GM19025 (cell line): Measurements from ENCODE around the gene MYO10.
"Not testable (repeated sequence)": the region's sequence is repeated elsewhere in the genome, so short reads cannot be mapped to it uniquely, and the experiment has no call there.

ENCODE experiments used
- ATAC-seq: cut with Tn5 transposase; IDR thresholded peaks from one replicate; pipeline ENCODE4 v1.9.1; 2021; ENCODE audit warnings: mild to moderate bottlenecking, low read depth, moderate library complexity; ENCODE audit not compliant: unreplicated experiment

MYO10 gene

DNA sequence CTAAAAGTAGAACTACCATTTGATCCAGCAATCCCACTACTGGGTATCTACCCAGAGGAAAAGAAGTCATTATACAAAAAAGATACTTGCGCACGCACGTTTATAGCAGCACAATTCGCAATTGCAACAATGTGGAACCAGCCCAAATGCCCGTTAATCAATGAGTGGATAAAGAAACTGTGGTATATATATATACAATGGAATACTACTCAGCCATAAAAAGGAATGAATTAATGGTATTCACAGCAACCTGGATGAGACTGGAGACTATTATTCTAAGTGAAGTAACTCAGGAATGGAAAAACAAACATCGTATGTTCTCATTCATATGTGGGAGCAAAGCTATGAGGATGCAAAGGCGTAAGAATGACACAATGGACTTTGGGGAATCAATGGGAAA is 104.8 kb downstream of the MYO10 start:
- not testable (repeated sequence) for ATAC-seq

DNA sequence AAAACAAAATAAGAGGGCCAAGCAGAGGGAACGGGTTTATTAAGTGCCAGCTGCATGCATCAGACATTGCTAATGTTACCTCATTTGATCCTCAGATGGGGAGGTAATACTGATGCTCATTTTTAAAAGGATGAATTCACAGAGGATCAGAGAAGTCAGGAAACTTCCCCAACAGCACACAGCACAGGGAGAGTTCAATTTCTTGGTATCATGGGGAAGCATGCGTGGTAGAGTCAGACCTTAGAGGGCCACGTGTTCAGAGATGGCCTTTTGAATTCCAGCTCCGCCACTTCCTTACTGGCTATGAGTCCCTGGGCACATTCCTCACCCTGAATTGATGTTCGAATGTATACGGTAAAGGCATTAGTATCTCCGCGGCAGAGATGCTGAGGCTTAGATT is 108.3 kb downstream of the MYO10 start:
- ATAC-seq, result no peak

DNA sequence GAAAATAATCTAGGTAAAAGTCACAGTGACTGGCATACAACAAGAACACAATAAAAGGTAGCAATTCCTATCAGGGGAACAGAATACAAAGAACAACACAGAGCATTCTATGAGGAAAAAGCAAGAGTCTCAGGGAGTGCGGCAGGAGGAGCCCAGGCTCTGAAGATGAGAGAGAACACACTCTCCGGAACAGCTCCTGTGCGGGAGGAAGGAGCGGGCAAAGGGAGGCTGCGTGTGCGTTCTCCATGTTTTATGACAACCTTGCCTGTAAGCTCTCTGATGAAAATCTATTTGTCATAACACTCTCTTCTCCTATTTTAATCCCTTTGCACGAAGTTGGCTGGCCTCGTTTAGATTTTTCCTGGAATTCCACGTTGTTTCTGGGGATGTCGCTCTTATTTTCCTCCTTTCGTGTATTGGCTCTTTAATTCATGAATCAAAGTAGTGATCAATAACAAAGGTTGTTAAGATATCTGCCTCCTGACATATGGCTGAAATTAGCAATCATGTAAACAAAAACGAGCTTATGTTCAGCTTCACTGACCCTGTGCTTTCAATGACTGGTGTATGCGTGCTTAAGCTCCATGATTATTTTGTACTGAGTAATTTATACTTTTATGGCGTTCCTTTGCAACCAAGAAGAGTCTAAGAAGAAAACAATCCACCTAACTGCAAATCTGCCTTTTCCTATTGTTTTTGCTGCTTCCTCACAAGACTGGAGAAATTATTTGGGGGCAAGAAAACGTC is 109.5 kb downstream of the MYO10 start:
- ATAC-seq, result no peak

DNA sequence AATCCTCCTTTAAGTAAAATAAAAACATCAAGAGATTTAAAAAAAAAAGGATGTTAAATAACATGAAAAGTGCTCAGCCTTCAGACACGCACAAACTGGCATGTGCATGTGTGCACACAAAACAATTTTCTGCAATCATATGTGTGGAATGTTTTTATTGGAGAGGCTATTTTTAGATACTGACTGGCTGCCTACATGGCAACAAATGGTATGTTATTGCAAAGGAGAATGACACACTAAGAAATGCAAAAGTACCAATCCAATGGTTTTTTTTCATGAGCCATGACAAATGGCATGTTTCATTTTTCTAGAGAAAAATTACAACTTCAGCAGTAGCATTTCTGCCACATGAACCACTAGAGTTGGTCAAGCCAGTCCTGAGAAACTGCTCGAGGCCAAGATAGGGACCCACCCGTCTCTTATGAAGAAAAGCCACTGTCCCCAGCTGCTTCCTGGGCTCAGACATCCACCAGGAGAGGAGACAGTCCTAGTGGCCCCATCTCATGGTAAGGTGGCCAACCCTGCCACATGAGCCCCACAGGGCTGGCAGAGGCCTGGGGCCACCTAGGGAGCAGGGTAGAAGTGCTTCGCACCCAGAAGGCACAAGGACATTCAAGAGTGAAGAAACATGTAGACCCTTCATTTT is 116.4 kb downstream of the MYO10 start:
- ATAC-seq, result no peak

DNA sequence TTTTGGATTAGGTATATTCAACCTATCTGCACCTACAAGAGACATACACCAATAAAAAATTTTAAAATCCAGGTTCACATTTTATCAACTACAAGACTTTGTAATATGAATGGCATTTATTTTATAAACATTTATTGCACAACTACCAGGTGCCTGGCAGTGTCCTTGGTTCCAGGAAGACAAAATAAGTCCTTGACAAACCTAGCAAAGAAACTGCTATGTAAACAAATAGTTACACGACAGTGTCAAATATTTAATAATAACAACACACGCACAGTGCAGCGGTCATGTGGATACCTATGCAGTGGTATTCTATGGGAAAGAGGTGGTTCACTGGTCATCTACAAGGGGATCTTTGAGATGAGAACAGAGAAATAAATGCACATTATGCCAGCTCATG is 120.7 kb downstream of the MYO10 start:
- no peak for ATAC-seq

DNA sequence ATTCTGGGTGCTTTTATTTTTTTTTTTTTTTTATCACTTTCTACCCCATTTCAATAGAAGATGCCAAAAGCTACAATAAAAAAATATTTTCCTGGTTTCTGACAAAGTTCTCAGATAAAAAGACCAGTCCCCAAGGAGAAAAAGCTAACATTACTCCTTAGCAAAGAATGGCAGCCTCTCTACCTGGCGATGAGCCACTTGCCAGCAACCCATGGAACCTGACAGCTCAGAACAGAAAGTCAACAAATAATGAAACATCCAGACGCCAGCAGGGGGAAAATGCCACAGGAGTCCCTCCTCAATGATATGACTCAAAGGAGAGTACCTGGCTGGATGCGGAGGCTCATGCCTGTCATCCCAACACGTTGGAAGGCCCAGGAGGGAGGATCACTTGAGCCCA is 123.2 kb downstream of the MYO10 start:
- no peak for ATAC-seq

DNA sequence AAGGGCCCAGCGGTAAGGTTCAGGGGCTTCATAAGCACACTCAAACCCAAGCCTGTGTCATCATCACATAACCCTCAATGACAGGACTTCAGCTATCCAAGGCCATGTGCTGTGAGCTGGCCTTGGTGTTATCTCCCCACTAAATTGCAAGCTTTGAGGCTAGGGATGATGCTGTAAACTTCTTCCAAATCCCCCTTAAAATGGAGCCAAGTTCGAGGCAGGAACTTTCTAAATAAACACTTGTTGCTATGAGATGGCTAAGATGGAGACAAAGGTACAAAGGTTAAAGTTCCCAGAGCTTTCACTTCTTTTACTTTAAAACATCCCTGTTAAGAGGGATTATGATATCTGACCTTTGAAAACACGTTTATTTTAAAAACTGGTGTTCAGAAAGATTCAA is 123.6 kb downstream of the MYO10 start:
- ATAC-seq, result no peak

DNA sequence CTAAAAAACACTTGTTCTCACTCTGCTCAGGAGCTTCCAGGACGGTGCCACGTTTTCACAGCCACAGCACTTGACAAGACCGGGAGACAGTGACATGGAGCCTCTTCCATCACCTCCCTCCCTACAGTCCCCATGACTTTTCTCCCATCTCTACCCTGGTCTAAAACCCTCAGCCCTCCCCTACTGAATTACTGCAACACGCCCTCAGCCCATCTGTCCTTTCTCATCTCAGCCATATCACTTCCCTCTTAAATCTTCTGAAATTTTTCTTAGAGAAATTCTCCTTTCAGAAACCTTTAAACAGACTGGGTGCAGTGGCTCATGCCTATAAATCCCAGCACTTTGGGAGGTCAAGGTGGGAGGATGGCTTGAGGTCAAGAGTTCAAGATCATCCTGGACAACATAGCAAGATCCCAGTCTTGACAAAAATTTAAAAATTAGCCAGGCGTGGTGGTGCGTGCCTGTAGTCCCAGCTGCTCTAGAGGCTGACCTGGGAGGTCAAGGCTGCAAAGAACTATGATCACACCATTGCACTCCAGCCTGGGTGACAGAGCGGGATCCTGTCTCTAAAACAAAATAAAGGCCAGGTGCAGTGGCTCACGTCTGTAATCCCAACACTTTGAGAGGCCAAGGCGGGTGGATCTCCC is 125.8 kb downstream of the MYO10 start:
- ATAC-seq, result no peak

DNA sequence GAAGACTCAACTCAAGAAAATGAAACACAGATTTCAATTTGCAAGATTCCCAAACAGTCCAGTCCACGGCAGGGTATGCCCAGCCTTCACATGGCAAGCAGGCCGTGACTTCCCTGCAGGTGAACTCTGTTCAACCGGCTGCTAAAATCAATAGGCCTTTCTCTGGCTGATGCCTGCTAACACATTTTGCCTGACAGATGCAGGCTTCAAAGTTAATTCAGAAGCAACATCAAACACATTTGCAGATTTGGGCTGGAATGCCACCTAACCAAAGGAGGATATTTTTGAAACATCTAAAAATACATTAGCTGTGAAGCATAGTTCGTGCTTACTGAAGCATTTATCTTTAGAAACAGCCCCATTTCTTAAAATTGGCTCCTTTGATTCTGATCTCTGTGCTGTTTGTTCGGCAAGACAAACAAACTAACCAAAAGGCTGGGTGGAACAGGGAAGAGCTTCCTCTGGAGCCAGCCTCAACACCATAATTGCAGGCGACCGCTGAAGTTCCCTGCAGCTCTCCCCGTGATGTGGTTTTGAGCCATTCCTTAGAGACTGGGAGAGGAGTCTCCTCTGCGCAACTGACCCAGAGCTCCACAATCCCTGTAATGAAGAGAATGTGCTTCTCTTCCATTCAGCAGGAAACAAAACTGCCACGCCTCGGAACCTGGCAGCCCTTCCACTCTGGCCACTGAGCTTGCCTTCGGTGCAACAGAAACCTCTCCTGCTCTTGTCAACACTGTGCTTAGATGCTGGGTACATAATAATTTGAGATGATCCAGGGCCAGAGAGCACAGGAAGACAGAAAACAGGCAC is 126.5 kb downstream of the MYO10 start:
- ATAC-seq, result no peak

DNA sequence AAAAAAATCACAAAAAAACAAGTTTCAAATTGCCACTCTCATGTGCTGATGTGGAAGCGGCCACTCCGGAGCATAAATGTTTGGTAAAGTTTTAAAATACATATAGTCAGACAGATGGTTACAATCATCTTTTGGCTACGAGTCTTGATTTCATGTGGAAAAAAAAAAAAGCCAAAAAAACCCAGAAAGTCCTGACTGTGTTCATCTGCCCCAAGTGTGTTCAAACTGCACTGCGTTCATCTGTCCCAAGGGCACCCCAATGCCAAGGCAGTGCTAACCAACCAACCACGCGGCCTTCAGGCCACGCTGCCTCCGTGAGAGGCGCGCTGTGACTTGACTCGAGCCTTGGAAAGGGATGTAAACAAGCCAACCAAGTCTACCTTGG is 127.1 kb downstream of the MYO10 start:
- no peak for ATAC-seq

DNA sequence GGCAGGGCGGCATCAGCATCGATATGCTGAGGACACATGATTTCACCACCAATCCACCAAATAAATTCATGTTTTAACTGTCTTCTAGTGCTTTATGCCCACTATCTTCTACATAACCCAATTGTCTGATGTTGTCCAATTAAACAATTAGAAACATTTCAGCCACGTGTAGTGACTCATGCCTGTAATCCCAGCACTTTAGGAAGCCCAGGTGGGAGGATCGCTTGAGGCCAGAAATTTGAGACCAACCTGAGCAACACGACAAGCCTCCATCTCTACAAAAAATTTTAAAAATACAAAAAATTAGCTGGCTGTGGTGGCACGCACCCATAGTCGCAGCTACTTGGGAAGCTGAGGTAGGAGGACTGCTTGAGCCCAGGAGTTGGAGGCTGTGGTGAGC is 128.1 kb downstream of the MYO10 start:
- ATAC-seq, result no peak

DNA sequence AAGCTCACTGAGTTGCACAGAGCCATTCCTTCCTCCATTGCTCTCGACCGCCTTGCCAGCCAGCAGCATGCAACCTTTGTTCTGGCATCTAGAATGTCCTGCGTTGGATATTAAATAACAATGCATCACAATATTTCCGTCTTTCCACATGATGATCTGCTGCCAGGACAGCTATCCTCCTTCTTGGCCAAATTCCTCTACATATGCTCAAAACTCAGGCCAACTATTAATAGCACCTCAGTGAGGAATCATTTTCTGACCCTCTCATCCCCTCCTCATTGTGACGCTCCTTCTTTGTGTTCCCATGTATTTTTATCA is 128.6 kb downstream of the MYO10 start:
- no peak for ATAC-seq

DNA sequence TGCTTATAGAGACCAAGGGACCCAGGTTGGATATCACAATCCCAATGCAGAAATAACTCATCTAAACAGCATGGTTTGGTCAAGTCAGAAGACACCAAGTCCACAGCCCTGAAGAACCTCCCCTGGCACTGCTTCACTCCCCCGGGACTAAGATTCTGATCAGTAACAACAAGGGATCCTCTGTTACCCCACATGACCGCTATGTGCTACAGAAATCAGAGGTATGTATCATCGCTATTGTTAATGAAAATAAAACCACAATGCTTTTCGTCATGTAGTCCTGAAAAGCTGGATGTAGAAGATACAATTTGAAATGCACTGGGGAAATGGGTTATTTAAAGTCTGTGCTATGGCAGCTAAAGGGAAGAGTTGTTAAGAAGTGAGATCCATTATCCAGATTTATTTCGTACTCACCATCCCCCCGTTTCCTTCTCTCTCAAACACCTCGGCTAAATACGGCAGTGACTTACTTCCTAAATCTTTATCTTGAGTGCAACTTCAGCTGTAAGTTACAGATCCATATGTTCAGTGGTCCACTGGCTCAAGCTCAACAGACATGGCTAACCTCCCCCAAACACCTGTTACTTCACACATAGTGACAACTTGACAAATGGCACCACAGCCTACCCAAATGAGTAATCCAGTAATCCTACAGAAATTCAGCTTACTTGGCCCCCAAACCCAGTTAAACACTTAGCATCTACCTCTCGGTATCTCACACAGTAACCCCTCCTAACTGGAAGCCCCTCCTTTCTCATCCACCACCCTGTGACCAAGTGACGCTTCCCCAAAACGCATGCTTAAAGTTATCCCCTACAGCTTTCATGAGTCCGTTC is 129.2 kb downstream of the MYO10 start:
- ATAC-seq, result no peak

DNA sequence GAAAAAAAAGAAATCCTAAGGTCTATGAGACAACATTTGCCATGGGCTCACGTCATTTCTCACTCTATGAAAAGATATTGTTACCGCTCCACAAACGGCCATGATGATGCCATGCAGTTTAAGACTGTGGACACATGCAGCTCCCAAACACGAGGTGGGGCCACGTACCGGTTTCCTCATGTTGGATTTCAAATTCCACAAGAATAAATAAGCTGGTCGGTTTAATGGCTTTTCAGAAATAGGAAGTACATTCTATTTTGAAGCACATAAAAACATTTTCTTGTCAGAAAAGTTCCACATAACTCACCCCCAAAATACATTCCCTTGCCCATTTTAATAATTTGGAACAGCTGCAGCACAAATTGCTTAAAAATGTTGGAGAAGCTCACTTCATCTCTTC is 130.6 kb downstream of the MYO10 start:
- ATAC-seq, result no peak

DNA sequence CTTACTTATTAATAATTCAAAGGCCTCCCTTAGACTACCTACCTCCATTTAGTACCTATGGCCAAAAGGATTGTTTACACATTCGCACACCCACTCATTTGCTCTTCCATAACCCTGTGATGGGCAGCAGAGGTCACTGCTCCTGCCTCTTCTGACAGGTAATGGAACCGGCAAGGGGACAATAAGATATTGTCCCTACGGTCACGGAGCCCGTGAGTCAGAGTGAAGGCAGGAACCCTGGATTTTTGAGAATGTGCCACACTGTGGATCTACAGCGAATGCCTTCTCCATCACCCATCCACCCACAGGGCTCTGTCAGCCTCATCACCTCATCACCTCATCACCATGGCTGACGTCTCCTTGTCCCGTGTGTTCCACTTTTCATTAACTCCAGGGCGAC is 132.3 kb downstream of the MYO10 start:
- ATAC-seq, result no peak

DNA sequence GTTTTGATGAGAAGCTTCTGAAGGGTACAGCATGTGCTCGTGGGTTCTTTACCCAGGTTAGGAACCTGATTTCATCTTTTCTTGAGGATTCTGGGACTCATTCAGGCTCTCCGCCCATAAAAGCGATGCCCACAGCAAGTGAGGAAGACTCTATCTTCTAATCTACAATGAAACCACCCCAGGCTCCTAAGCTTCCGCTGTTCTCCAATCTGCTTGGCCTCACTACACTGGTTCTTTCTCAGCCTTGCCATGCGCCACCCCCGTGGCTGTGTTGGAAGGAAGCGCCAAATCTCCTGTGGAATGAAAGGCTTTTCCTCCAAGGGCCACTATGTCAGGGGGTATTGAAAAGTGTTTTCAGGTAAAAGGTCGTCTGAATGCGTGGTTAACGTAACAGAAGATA is 135.6 kb downstream of the MYO10 start:
- no peak for ATAC-seq

DNA sequence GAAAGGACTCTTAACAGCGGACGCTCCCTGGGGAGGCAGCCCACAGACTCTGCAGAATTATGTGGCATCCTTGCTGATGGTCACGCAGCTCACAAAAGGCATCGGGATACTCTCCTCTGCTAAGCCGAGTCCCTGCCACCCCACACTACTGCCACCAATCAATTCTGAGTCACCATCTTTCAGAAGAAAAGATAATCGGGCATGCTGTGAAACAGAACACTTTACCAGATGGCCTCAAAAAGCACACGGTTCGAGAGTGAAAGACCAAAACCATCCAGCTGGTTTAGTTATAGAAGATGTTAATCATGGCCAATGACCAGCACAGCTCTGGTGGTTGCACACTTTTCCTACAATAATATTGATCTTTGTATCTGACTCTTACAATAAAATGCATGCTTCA is 136.3 kb downstream of the MYO10 start:
- ATAC-seq, result no peak

DNA sequence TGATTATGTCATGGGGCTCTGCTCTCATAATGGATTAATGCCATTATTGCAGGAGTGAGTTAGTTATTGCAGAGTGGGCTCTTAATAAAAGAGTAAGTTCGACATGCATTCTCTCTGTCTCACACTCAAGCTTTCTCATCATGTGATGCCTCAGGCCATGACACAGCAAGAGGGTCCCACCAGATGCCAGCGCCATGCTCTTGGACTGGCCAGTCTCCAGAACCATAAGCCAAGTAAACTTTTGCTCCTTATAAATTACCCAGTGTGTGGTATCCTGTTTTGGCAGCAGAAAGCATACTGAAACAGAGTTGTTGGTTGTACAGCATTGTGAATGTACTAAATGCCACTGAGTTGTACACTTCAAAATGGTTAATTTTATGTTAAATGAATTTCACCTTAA is 138.1 kb downstream of the MYO10 start:
- ATAC-seq, result no peak

DNA sequence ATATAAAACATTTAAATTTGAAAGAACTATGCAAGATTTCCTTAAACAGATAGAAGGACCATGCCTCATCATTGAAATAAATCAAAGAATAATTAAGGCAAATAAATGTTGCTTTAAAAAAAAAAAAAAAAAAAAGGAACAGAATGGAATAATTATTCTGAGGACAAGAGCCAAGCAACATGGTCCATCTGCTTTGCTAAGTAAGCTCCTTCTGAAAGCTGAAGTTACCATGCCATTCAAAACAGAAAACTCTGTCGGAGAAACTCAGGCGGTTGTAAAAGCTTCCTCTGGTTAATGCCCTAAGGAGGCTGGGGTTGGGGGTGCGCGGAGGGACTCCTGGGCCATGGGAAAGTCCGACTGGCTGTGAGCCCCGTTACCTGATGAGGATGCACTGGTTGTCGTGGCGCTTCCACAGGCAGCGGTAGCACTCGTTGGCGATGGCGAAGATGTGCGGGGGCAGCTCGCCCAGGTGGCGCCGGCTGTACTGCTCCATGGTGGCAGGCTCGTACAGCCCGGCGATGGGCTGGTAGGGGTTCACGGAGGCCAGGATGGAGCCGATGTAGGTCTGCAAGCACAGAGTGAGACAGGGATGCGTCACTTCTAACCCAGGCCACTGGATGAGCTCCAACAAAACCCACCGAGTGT is 141.7 kb downstream of the MYO10 start:
- ATAC-seq, result no peak
